ENCODE measurements around the gene DOCK4.

GRCh38 chr7:111863269-111863668, 342.9 kb downstream of the DOCK4 start:
- TF ChIP-seq POLR2A (IDR thresholded peaks at IDR 0.05), result no peak
- no peak for TF ChIP-seq CTCF (IDR thresholded peaks at IDR 0.05)
